Activated CD4-positive, alpha-beta T cell treated with anti-CD3 and anti-CD28 coated beads, Interleukin-2, amount 10 ng/mL, durations not matched to agents 24 days and 14 days (primary cell): ENCODE measurements around the gene DTX1. TPM values are rescaled to one million over a fixed set of nuclear protein-coding genes. Genes with fewer than 3 reads are reported as not detected.
"Not testable (repeated sequence)": the region's sequence is repeated elsewhere in the genome, so short reads cannot be mapped to it uniquely, and the experiment has no call there.

Source experiments
- DNase-seq: peaks from one replicate; pipeline ENCODE4 v3.0.0; 2022
- H3K27ac Mint-ChIP-seq: one replicate; pipeline ENCODE4 v1.8.0; 2022; ENCODE audit warnings: mild to moderate bottlenecking, mixed read lengths
- H3K27me3 Mint-ChIP-seq: one replicate; pipeline ENCODE4 v1.8.0; 2022; ENCODE audit warnings: mixed read lengths
- H3K36me3 Mint-ChIP-seq: one replicate; pipeline ENCODE4 v1.8.0; 2022; ENCODE audit warnings: low read depth, mild to moderate bottlenecking, mixed read lengths
- H3K4me1 Mint-ChIP-seq: one replicate; pipeline ENCODE4 v1.8.0; 2021; ENCODE audit warnings: mixed read lengths
- H3K4me3 Mint-ChIP-seq: one replicate; pipeline ENCODE4 v1.8.0; 2022; ENCODE audit warnings: mild to moderate bottlenecking, moderate library complexity, mixed read lengths
- H3K9me3 Mint-ChIP-seq: one replicate; pipeline ENCODE4 v1.8.0; 2021; ENCODE audit warnings: mixed read lengths
- intact Hi-C: fragments of 100-400 bp; cut with micrococcal nuclease; formaldehyde crosslinking; loops from one replicate; pipeline ENCODE4 v1.15.1; 2023
- total RNA-seq: library from RNA; stranded (reverse); gene quantifications from 2 replicates; pipeline ENCODE4 v1.2.3, GENCODE V29; 2022

Gene DTX1
- total RNA-seq, 1 donor from 2014 or later = 0.09 TPM

DNA sequence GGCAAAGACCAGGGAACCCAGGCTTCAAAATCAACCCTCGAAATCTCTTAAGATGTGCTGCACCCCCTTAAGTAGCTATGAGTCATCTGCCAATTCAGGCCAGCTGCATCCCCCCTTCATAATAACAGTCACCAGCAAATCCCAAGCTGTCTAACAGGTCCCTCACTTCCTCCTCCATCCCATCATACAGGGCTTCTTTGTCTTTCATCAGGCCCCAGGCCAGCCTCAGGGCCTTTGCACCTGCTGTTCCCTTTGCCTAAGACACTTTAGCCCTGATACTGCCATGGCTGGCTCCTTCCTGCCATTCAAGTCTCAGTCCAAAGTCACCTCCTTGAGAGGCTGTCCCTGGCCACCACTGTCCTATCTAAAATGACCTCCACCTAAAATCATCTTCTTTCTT is 75.0 kb downstream of the DTX1 start:
- Mint-ChIP-seq H3K27me3 (no peaks in the 10 kb centered on the region), H3K4me1 (peaks cover 11% of the 10 kb centered on the region), H3K36me3 (no peaks in the 10 kb centered on the region), H3K4me3 (no peak overlapping the region), H3K27ac (no peak overlapping the region), H3K9me3 (no peaks in the 10 kb centered on the region)
- no peak for DNase-seq
- intact Hi-C loops = loop anchor here (5.0 kb wide), 1 partner anchor 34 kb away; no protein-coding TSS in a partner anchor

DNA sequence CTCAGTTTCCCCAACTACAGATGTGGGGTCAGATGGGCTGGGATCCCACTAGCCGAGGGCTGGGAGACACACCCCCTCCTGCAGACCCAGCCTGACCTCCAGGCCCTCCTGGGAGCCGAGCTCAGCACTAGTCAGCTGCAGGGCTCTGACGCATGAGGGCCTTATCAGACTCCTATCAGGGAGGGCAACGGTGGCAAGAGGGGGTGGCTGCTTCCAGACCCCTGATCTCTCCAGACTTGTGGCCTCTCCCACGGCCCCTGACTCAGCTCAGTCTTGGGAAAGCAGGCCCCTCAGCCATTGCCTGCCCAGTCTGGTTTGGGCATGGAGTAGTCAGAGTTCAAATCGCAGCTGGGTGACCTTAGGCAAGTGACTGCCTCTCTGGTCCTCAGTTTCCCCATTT is 76.5 kb downstream of the DTX1 start:
- H3K36me3 Mint-ChIP-seq = no peaks in the 10 kb centered on the region
- H3K4me1 Mint-ChIP-seq = peaks cover 15% of the 10 kb centered on the region
- no peak overlapping the region for H3K4me3 Mint-ChIP-seq
- DNase-seq = no peak
- no peaks in the 10 kb centered on the region for H3K9me3 Mint-ChIP-seq
- intact Hi-C loops = loop anchor here (5.0 kb wide), 1 partner anchor 36 kb away; no protein-coding TSS in a partner anchor
- H3K27me3 Mint-ChIP-seq = peaks cover 2% of the 10 kb centered on the region
- no peak overlapping the region for H3K27ac Mint-ChIP-seq

GRCh38 chr12:113133666-113134065 is 77.1 kb downstream of the DTX1 start:
- Mint-ChIP-seq H3K27me3 (peaks cover 2% of the 10 kb centered on the region), H3K4me3 (no peak overlapping the region), H3K4me1 (peaks cover 16% of the 10 kb centered on the region), H3K27ac (no peak overlapping the region), H3K36me3 (no peaks in the 10 kb centered on the region), H3K9me3 (no peaks in the 10 kb centered on the region)
- no peak for DNase-seq
- intact Hi-C loops = loop anchor here (5.0 kb wide), 1 partner anchor 36 kb away; no protein-coding TSS in a partner anchor

DNA sequence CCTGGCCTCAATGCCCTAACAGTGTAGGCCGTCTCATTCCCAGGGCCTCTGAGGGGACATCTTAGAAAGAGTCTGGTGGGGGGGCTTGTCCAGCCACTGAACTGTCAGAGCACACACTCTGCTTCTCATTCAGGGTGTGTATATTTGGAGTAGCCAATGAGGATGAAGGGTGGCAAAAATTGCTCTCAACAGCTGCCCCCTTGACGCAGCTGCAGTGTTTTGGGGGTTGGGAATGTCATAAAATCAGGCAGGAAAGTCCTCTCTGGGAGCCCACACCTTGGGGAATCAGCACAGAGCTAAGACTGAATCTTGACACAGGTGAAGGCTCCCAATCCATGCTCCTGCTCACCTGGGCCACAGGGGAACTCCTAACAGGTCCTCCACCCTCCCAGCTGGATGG is 77.5 kb downstream of the DTX1 start:
- H3K36me3 Mint-ChIP-seq = no peaks in the 10 kb centered on the region
- no peak overlapping the region for H3K4me3 Mint-ChIP-seq
- no peak for DNase-seq
- no peak overlapping the region for H3K27ac Mint-ChIP-seq
- peaks cover 2% of the 10 kb centered on the region for H3K27me3 Mint-ChIP-seq
- no peaks in the 10 kb centered on the region for H3K9me3 Mint-ChIP-seq
- intact Hi-C loops = loop anchor here (5.0 kb wide), 1 partner anchor 37 kb away; no protein-coding TSS in a partner anchor
- peaks cover 16% of the 10 kb centered on the region for H3K4me1 Mint-ChIP-seq

DNA sequence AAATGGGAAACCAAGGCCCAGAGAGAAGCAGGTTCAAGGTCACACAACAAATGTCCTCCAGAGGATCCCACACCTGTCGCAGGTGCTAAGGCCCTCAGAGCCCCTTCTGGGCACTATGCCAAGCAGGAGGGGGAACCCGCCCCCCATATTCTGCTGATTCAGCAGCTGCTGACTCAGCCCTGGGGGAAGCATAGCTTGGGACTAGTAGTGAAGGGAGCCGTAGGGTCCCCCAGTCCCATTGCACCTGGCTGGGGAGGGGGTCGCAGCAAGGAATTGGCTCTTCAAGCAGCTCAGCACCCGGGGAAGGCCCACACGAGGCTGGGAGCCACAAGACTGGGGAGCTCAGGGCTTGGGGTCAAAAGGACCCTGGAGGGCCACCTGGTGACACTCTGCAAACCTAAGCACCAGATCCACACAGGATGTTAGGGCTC is 78.0 kb downstream of the DTX1 start:
- H3K27me3 Mint-ChIP-seq = peaks cover 2% of the 10 kb centered on the region
- H3K27ac Mint-ChIP-seq = no peak overlapping the region
- H3K9me3 Mint-ChIP-seq = no peaks in the 10 kb centered on the region
- intact Hi-C loops = loop anchor here (5.0 kb wide), 1 partner anchor 37 kb away; no protein-coding TSS in a partner anchor
- no peaks in the 10 kb centered on the region for H3K36me3 Mint-ChIP-seq
- H3K4me1 Mint-ChIP-seq = peaks cover 16% of the 10 kb centered on the region
- H3K4me3 Mint-ChIP-seq = peak overlapping the region; percentile 58
- no peak for DNase-seq

- Mint-ChIP-seq H3K9me3 (no peaks in the 10 kb centered on the region), H3K36me3 (no peaks in the 10 kb centered on the region), H3K4me3 (peak within 1 kb of the TSS; percentile 81), H3K4me1 (peaks cover 16% of the 10 kb centered on the region), H3K27ac (peak within 1 kb of the TSS; percentile 54), H3K27me3 (peaks cover 2% of the 10 kb centered on the region)
- DNase-seq = peak; percentile 91
- intact Hi-C loops = loop anchor here (1.0 kb wide), 1 partner anchor 17 kb away; no protein-coding TSS in a partner anchor
Observed at GRCh38 chr12:113135178-113136127, 78.9 kb downstream of the DTX1 start, which contains the start of gene RASAL1. Gene RASAL1, minus strand, starts transcription at chr12:113135761. Its CDS starts 299 bp downstream, at chr12:113135462.

DNA sequence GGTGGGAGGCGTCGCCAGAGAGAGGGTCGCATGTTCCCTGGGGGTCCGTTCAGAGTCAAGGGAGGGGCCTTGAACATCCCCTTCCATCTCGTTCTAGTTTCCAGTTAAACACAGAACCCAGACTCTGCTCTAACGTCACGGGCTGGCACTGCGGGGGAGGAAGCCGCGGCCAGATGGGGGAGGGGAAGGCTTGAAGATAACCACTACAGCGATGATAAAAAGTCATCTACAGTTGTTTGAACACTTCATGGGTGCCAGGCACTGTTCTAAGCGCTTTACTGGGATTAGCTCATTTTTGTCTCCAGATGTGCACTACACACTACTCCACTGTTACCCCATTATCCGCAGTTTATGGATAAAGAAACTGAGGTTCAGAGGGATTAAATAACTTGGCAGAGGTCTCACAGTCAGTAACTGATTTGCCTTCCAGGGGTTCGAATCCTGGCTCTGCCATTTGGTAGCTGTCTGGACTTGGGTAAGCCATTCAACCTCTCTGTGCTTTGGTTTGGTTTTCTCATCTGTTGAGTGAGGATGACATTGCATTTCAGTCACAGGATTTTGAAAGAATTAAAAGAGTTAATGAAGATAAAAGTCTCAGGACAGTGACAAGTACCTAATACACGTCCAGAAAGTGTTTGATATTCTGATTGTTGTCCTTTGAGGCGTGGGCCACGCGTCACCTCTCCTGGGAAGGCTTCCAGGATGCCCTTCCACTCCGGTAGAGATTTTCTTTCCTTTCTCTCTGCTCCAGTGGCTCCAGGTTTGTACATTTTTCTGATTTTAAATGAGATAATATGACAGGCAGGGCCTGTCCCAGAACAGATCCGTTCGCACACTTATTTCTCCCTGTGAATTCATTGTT is 79.8 kb downstream of the DTX1 start:
- Mint-ChIP-seq H3K27me3 (peaks cover 2% of the 10 kb centered on the region), H3K27ac (peak overlapping the region; percentile 54), H3K4me3 (peak overlapping the region; percentile 81), H3K9me3 (no peaks in the 10 kb centered on the region), H3K4me1 (peaks cover 16% of the 10 kb centered on the region), H3K36me3 (no peaks in the 10 kb centered on the region)
- DNase-seq = peak; percentile 78
- intact Hi-C loops = loop anchor here (1.0 kb wide), 1 partner anchor 16 kb away; no protein-coding TSS in a partner anchor

- H3K27ac Mint-ChIP-seq = no peak overlapping the region
- H3K4me3 Mint-ChIP-seq = no peak overlapping the region
- H3K27me3 Mint-ChIP-seq = peaks cover 2% of the 10 kb centered on the region
- DNase-seq = no peak
- H3K4me1 Mint-ChIP-seq = peaks cover 16% of the 10 kb centered on the region
- intact Hi-C loops = loop anchor here (1.0 kb wide), 1 partner anchor 15 kb away; no protein-coding TSS in a partner anchor
- H3K9me3 Mint-ChIP-seq = no peaks in the 10 kb centered on the region
- no peaks in the 10 kb centered on the region for H3K36me3 Mint-ChIP-seq
Observed at GRCh38 chr12:113136990-113137511, 80.5 kb downstream of the DTX1 start.

GRCh38 chr12:113137861-113138783 is 81.6 kb downstream of the DTX1 start:
- H3K4me3 Mint-ChIP-seq = no peak overlapping the region
- H3K27me3 Mint-ChIP-seq = peaks cover 2% of the 10 kb centered on the region
- H3K4me1 Mint-ChIP-seq = peaks cover 16% of the 10 kb centered on the region
- H3K27ac Mint-ChIP-seq = no peak overlapping the region
- DNase-seq = no peak
- no peaks in the 10 kb centered on the region for H3K36me3 Mint-ChIP-seq
- intact Hi-C loops = no loop called here
- H3K9me3 Mint-ChIP-seq = no peaks in the 10 kb centered on the region

DNA sequence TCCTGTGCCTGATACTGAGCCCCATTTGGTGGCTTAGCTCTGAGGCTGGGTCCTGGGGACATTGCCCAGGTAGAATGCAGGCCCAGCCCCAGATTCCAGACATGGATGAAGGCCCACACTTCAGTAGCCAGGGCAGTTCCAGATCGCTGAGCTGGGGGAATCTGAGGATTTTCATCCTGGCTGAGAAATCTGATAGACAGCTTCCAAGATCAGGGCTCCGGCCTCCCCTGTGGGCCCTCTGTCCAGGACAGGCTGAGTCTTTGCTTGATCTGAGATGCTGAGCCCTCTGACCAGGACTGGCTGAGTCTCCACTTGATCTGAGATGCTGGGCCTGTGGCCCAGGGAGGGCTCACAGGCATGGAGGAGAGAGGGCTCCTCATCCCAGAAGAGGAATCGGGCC is 82.3 kb downstream of the DTX1 start:
- H3K9me3 Mint-ChIP-seq = no peaks in the 10 kb centered on the region
- H3K36me3 Mint-ChIP-seq = no peaks in the 10 kb centered on the region
- H3K4me1 Mint-ChIP-seq = peaks cover 16% of the 10 kb centered on the region
- H3K27ac Mint-ChIP-seq = no peak overlapping the region
- intact Hi-C loops = no loop called here
- no peak for DNase-seq
- H3K4me3 Mint-ChIP-seq = no peak overlapping the region
- peaks cover 2% of the 10 kb centered on the region for H3K27me3 Mint-ChIP-seq

DNA sequence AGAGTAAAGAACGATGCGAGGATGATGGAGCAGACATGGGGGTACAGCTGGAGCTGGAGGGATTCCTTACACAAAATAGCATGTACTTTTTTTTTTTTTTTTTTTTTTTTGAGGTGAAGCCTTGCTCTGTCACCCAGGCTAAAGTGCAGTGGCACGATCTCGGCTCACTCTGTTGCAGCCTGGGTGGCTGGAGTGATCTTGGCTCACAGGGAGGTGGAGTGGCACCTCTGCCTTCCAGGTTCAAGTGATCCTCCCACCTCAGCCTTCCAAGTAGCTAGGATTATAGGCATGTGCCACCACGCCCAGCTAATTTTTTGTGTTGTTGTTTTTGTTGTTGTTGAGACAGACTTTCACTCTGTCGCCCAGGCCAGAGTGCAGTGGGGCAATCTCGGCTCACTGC is 84.2 kb downstream of the DTX1 start:
- intact Hi-C loops = no loop called here
- DNase-seq = no peak
- Mint-ChIP-seq H3K36me3 (no peaks in the 10 kb centered on the region), H3K4me1 (peaks cover 14% of the 10 kb centered on the region), H3K27ac (no peak overlapping the region), H3K27me3 (peaks cover 6% of the 10 kb centered on the region), H3K4me3 (no peak overlapping the region), H3K9me3 (no peaks in the 10 kb centered on the region)

DNA sequence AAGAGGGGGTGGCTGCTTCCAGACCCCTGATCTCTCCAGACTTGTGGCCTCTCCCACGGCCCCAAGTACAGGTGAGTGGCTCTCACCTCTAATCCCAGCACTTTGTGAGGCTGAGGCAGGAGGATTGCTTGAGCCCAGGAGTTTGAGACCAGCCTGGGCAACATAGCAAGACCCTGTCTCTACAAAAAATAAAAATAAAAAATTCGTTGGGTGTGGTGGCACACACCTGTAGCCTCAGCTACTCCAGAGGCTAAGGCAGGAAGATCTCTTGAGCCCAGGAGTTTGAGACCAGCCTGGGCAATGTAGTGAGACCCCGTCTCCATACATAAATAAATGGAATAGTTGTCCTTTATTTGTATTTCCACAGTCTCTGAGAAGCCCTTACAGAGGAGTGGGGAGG is 85.2 kb downstream of the DTX1 start:
- H3K36me3 Mint-ChIP-seq, H3K9me3 Mint-ChIP-seq, H3K4me1 Mint-ChIP-seq, H3K4me3 Mint-ChIP-seq, intact Hi-C loops, H3K27me3 Mint-ChIP-seq, DNase-seq: not testable (repeated sequence)
- peak overlapping the region; percentile 45 for H3K27ac Mint-ChIP-seq
